ENCODE results near the gene WDR49. TPM values are rescaled to one million over a fixed set of nuclear protein-coding genes. Genes with fewer than 3 reads are reported as not detected.

The WDR49 gene
- total RNA-seq, 1 donor from 2014 or later, result 0.84 TPM

DNA sequence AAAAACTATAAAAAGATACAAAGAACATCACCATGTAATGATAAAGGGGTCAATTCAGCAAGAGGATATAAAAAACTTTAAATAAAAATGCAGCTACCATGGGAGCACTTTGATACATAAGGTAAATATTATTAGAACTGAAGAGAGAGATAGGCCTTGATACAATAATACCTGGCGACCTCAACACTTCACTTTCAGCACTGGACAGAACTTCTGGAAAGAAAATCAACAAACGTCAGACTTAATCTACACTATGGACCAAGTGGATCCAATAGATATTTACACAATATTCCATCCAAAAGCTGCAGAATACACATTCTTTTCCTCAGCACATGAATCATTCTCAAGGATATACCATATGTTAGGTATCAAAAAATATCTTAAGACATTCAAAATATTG lies 42.0 kb downstream of the WDR49 start:
- Histone ChIP-seq H3K9ac (ENCODE audit: low read length) (no peak overlapping the region), H3K27ac (ENCODE audit: low read depth, low read length) (no peak overlapping the region), H3K9me3 (ENCODE audit: insufficient read depth, low read depth, low read length) (no peaks in the 10 kb centered on the region), H3K4me3 (ENCODE audit: insufficient read depth, low read depth, low read length) (no peak overlapping the region), H4K20me1 (ENCODE audit: insufficient read depth, low read length) (no peaks in the 10 kb centered on the region), H3K36me3 (ENCODE audit: insufficient read depth, low read length) (no peaks in the 10 kb centered on the region), H3K27me3 (ENCODE audit: insufficient read depth, low read length) (no peaks in the 10 kb centered on the region), H3K79me2 (ENCODE audit: insufficient read depth, low read length) (no peaks in the 10 kb centered on the region), H3K4me2 (ENCODE audit: low read length) (no peak overlapping the region), H3K4me1 (ENCODE audit: insufficient read depth, low read length) (no peaks in the 10 kb centered on the region), H2AFZ (ENCODE audit: low read depth, low read length) (no peak overlapping the region)
- Mint-ChIP-seq H3K4me3 (ENCODE audit: unreplicated experiment) (no peak overlapping the region), H3K4me1 (ENCODE audit: low read depth, unreplicated experiment) (no peaks in the 10 kb centered on the region), H3K36me3 (ENCODE audit: low read depth, unreplicated experiment) (no peaks in the 10 kb centered on the region), H3K27ac (ENCODE audit: unreplicated experiment) (no peak overlapping the region), H3K27me3 (ENCODE audit: low read depth, unreplicated experiment) (no peaks in the 10 kb centered on the region), H3K9me3 (ENCODE audit: unreplicated experiment) (no peaks in the 10 kb centered on the region)
- DNase-seq (ENCODE audit: low read depth) (no peak), FAIRE-seq (no peak)
- TF ChIP-seq CTCF (IDR thresholded peaks at IDR 0.05; ENCODE audit: insufficient read depth, low read depth, low read length) (no peak), EZH2 (IDR thresholded peaks at IDR 0.05; ENCODE audit: insufficient read depth, low read length) (no peak)

DNA sequence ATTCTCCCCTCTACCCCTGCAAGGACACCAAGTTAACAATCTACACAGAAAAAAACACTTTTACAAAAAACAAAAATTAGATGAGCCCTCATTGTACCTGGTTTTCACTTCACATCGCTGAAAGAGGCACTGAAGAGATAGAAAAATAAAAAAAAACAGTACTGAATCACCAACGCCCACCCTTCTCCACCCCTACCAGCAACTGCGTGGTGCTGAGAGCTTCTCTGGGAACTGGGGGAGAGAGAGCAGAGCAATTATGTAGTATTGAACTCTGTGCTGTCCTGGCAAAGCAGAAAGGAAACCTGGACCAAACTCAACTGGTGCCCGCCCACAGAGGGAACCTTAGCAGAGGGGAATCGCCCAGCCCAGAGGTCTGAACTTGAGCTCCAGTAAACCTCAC lies 44.6 kb downstream of the WDR49 start:
- H3K27ac Mint-ChIP-seq (ENCODE audit: unreplicated experiment), result no peak overlapping the region
- H3K36me3 Mint-ChIP-seq (ENCODE audit: low read depth, unreplicated experiment), result no peaks in the 10 kb centered on the region
- Histone ChIP-seq H3K79me2 (ENCODE audit: insufficient read depth, low read length) (no peaks in the 10 kb centered on the region), H3K4me1 (ENCODE audit: insufficient read depth, low read length) (no peaks in the 10 kb centered on the region), H2AFZ (ENCODE audit: low read depth, low read length) (no peak overlapping the region), H3K4me3 (ENCODE audit: insufficient read depth, low read depth, low read length) (no peak overlapping the region), H4K20me1 (ENCODE audit: insufficient read depth, low read length) (no peaks in the 10 kb centered on the region), H3K27ac (ENCODE audit: low read depth, low read length) (no peak overlapping the region), H3K9me3 (ENCODE audit: insufficient read depth, low read depth, low read length) (no peaks in the 10 kb centered on the region), H3K27me3 (ENCODE audit: insufficient read depth, low read length) (no peaks in the 10 kb centered on the region), H3K4me2 (ENCODE audit: low read length) (no peak overlapping the region), H3K36me3 (ENCODE audit: insufficient read depth, low read length) (no peaks in the 10 kb centered on the region), H3K9ac (ENCODE audit: low read length) (no peak overlapping the region)
- FAIRE-seq, result no peak
- H3K4me1 Mint-ChIP-seq (ENCODE audit: low read depth, unreplicated experiment), result no peaks in the 10 kb centered on the region
- TF ChIP-seq CTCF (IDR thresholded peaks at IDR 0.05; ENCODE audit: insufficient read depth, low read depth, low read length) (no peak), EZH2 (IDR thresholded peaks at IDR 0.05; ENCODE audit: insufficient read depth, low read length) (no peak)
- no peaks in the 10 kb centered on the region for H3K27me3 Mint-ChIP-seq (ENCODE audit: low read depth, unreplicated experiment)
- DNase-seq (ENCODE audit: low read depth), result no peak
- no peaks in the 10 kb centered on the region for H3K9me3 Mint-ChIP-seq (ENCODE audit: unreplicated experiment)
- H3K4me3 Mint-ChIP-seq (ENCODE audit: unreplicated experiment), result no peak overlapping the region

GRCh38 chr3:167606836-167607235 lies 46.9 kb downstream of the WDR49 start:
- no peaks in the 10 kb centered on the region for H3K27me3 Mint-ChIP-seq (ENCODE audit: low read depth, unreplicated experiment)
- TF ChIP-seq CTCF (IDR thresholded peaks at IDR 0.05; ENCODE audit: insufficient read depth, low read depth, low read length), result no peak
- TF ChIP-seq EZH2 (IDR thresholded peaks at IDR 0.05; ENCODE audit: insufficient read depth, low read length), result no peak
- DNase-seq (ENCODE audit: low read depth) (no peak), FAIRE-seq (no peak)
- H3K9ac ChIP-seq (ENCODE audit: low read length), result no peak overlapping the region
- no peaks in the 10 kb centered on the region for H3K36me3 Mint-ChIP-seq (ENCODE audit: low read depth, unreplicated experiment)
- no peak overlapping the region for H3K4me3 Mint-ChIP-seq (ENCODE audit: unreplicated experiment)
- no peak overlapping the region for H3K27ac ChIP-seq (ENCODE audit: low read depth, low read length)
- no peaks in the 10 kb centered on the region for H3K36me3 ChIP-seq (ENCODE audit: insufficient read depth, low read length)
- no peak overlapping the region for H3K4me2 ChIP-seq (ENCODE audit: low read length)
- H3K4me3 ChIP-seq (ENCODE audit: insufficient read depth, low read depth, low read length), result no peak overlapping the region
- no peaks in the 10 kb centered on the region for H3K4me1 ChIP-seq (ENCODE audit: insufficient read depth, low read length)
- H3K27ac Mint-ChIP-seq (ENCODE audit: unreplicated experiment), result no peak overlapping the region
- H3K4me1 Mint-ChIP-seq (ENCODE audit: low read depth, unreplicated experiment), result no peaks in the 10 kb centered on the region
- no peaks in the 10 kb centered on the region for H4K20me1 ChIP-seq (ENCODE audit: insufficient read depth, low read length)
- H3K27me3 ChIP-seq (ENCODE audit: insufficient read depth, low read length), result no peaks in the 10 kb centered on the region
- no peaks in the 10 kb centered on the region for H3K9me3 Mint-ChIP-seq (ENCODE audit: unreplicated experiment)
- H3K79me2 ChIP-seq (ENCODE audit: insufficient read depth, low read length), result no peaks in the 10 kb centered on the region
- H2AFZ ChIP-seq (ENCODE audit: low read depth, low read length), result no peak overlapping the region
- H3K9me3 ChIP-seq (ENCODE audit: insufficient read depth, low read depth, low read length), result no peaks in the 10 kb centered on the region

Measured in astrocyte (in vitro differentiated cells and primary cell).